SK-N-SH treated with all-trans-retinoic acid at 6 μM for 48 hours (cell line): Measurements from ENCODE around the gene PBX1.

Source experiments
- ATAC-seq: fragments of 200-7000 bp; cut with Tn5 transposase; 3 replicates; pipeline ENCODE4 v1.9.1; 2020; ENCODE audit warnings: mild to moderate bottlenecking, moderate library complexity
- ARNTL ChIP-seq: fragments of 450-650 bp; formaldehyde crosslinking; IDR thresholded peaks from 2 replicates; pipeline ENCODE4 v1.5.0; 2020; ENCODE audit warnings: low read depth, mild to moderate bottlenecking, moderate library complexity, borderline replicate concordance
- BACH2 ChIP-seq: fragments of 250-450 bp; sonication (Bioruptor Pico); IDR thresholded peaks from 2 replicates; pipeline ENCODE4 v1.9.0; 2021; ENCODE audit warnings: mild to moderate bottlenecking, borderline replicate concordance
- CSDC2 ChIP-seq: fragments of 250-450 bp; sonication (Bioruptor Pico); IDR thresholded peaks from 2 replicates; pipeline ENCODE4 v1.5.0; 2020; ENCODE audit warnings: mild to moderate bottlenecking, moderate library complexity
- ESRRG ChIP-seq: fragments of 250-450 bp; sonication (Bioruptor Pico); IDR thresholded peaks from 2 replicates; pipeline ENCODE4 v1.6.1; 2021; ENCODE audit warnings: mild to moderate bottlenecking
- ISL1 ChIP-seq: fragments of 250-450 bp; sonication (Bioruptor Pico); IDR thresholded peaks from 2 replicates; pipeline ENCODE4 v2.1.2; 2022; ENCODE audit warnings: mild to moderate bottlenecking, moderate library complexity
- OSR1 ChIP-seq: fragments of 250-450 bp; sonication (Bioruptor Pico); IDR thresholded peaks from 2 replicates; pipeline ENCODE4 v1.8.0; 2022; ENCODE audit warnings: moderate library complexity, mild to moderate bottlenecking, inconsistent platforms
- PPARA ChIP-seq: fragments of 250-450 bp; sonication (Bioruptor Pico); IDR thresholded peaks from 2 replicates; pipeline ENCODE4 v1.5.0; 2020; ENCODE audit warnings: mild to moderate bottlenecking, borderline replicate concordance
- RARB ChIP-seq: fragments of 250-450 bp; sonication (Bioruptor Pico); IDR thresholded peaks from 2 replicates; pipeline ENCODE4 v1.8.0; 2021; ENCODE audit warnings: mild to moderate bottlenecking, moderate library complexity
- SNAI2 ChIP-seq: fragments of 250-450 bp; sonication (Bioruptor Pico); IDR thresholded peaks from 2 replicates; pipeline ENCODE4 v1.5.0; 2020; ENCODE audit warnings: mild to moderate bottlenecking, moderate library complexity
- TCF4 ChIP-seq: fragments of 250-450 bp; sonication (Bioruptor Pico); IDR thresholded peaks from 2 replicates; pipeline ENCODE4 v1.8.0; 2021; ENCODE audit warnings: mild to moderate bottlenecking, moderate library complexity, borderline replicate concordance
- TOX ChIP-seq: fragments of 250-450 bp; sonication (Bioruptor Pico); IDR thresholded peaks from 2 replicates; pipeline ENCODE4 v1.8.0; 2021; ENCODE audit warnings: mild to moderate bottlenecking, moderate library complexity, borderline replicate concordance
- ZC3H10 ChIP-seq: fragments of 250-450 bp; sonication (Bioruptor Pico); IDR thresholded peaks from 2 replicates; pipeline ENCODE4 v1.5.1; 2021; ENCODE audit warnings: mild to moderate bottlenecking, moderate library complexity
- ZFP3 ChIP-seq: fragments of 250-450 bp; sonication (Bioruptor Pico); IDR thresholded peaks from 2 replicates; pipeline ENCODE4 v1.5.0; 2020; ENCODE audit warnings: mild to moderate bottlenecking, moderate library complexity
- ZFP30 ChIP-seq: fragments of 450-650 bp; formaldehyde crosslinking; IDR thresholded peaks from 2 replicates; pipeline ENCODE4 v1.5.0; 2022; ENCODE audit warnings: mild to moderate bottlenecking, moderate library complexity
- ZNF70 ChIP-seq: fragments of 450-650 bp; formaldehyde crosslinking; IDR thresholded peaks from 2 replicates; pipeline ENCODE4 v1.5.0; 2020; ENCODE audit warnings: mild to moderate bottlenecking, moderate library complexity
- ZNF8 ChIP-seq: fragments of 450-650 bp; formaldehyde crosslinking; IDR thresholded peaks from 2 replicates; pipeline ENCODE4 v1.5.0; 2020; ENCODE audit warnings: mild to moderate bottlenecking, moderate library complexity
- TF ChIP-seq, protein P1 (sequence below): fragments of 250-450 bp; sonication (Bioruptor Pico); IDR thresholded peaks from 2 replicates; pipeline ENCODE4 v1.8.0; 2021; ENCODE audit warnings: low read depth, mild to moderate bottlenecking, moderate library complexity, borderline replicate concordance
- TF ChIP-seq, protein P2 (sequence below): fragments of 250-450 bp; sonication (Bioruptor Pico); IDR thresholded peaks from 2 replicates; pipeline ENCODE4 v1.5.1; 2021; ENCODE audit warnings: mild to moderate bottlenecking, moderate library complexity
- TF ChIP-seq, protein P3 (sequence below): fragments of 250-450 bp; sonication (Bioruptor Pico); IDR thresholded peaks from 2 replicates; pipeline ENCODE4 v1.8.0; 2020; ENCODE audit warnings: mild to moderate bottlenecking, moderate library complexity, borderline replicate concordance
- TF ChIP-seq, protein P4 (sequence below): fragments of 250-450 bp; sonication (Bioruptor Pico); IDR thresholded peaks from 2 replicates; pipeline ENCODE4 v1.5.1; 2020; ENCODE audit warnings: low read depth, mild to moderate bottlenecking, moderate library complexity
- TF ChIP-seq, protein P5 (sequence below): fragments of 250-450 bp; sonication (Bioruptor Pico); IDR thresholded peaks from 2 replicates; pipeline ENCODE4 v1.5.0; 2020; ENCODE audit warnings: mild to moderate bottlenecking, moderate library complexity

Gene PBX1

DNA sequence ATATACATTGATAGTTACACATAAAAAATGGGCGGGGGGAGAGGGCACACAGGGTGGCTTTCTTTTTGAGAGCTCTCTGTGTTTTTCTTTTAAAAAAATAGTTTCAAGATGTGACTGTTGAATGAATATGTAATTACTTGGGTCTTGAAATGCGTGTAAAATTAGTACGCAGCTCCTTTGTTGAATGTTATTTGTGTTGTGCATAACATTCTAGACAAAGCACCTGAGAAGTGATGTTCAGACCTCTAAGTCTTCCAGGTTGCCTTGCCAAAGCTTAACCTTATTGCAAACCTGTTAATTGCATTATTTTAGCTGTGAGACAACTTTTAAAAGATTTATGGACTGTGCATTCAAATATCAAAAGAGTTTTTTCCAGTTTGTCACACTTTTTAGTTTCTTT is 5.4 kb downstream of the PBX1 start:
- ATAC-seq: no peak
- no peak for TF ChIP-seq ZC3H10 (CRISPR knock-in tag)
- TF ChIP-seq ZNF8: no peak
- no peak for TF ChIP-seq ESRRG (CRISPR knock-in tag)
- TF ChIP-seq BACH2 (CRISPR knock-in tag): no peak
- TF ChIP-seq, protein P1, sequence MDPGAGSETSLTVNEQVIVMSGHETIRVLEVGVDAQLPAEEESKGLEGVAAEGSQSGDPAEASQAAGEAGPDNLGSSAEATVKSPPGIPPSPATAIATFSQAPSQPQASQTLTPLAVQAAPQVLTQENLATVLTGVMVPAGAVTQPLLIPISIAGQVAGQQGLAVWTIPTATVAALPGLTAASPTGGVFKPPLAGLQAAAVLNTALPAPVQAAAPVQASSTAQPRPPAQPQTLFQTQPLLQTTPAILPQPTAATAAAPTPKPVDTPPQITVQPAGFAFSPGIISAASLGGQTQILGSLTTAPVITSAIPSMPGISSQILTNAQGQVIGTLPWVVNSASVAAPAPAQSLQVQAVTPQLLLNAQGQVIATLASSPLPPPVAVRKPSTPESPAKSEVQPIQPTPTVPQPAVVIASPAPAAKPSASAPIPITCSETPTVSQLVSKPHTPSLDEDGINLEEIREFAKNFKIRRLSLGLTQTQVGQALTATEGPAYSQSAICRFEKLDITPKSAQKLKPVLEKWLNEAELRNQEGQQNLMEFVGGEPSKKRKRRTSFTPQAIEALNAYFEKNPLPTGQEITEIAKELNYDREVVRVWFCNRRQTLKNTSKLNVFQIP (CRISPR knock-in tag): no peak
- TF ChIP-seq, protein P2, sequence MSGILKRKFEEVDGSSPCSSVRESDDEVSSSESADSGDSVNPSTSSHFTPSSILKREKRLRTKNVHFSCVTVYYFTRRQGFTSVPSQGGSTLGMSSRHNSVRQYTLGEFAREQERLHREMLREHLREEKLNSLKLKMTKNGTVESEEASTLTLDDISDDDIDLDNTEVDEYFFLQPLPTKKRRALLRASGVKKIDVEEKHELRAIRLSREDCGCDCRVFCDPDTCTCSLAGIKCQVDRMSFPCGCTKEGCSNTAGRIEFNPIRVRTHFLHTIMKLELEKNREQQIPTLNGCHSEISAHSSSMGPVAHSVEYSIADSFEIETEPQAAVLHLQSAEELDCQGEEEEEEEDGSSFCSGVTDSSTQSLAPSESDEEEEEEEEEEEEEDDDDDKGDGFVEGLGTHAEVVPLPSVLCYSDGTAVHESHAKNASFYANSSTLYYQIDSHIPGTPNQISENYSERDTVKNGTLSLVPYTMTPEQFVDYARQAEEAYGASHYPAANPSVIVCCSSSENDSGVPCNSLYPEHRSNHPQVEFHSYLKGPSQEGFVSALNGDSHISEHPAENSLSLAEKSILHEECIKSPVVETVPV: no peak
- no peak for TF ChIP-seq PPARA (CRISPR knock-in tag)
- no peak for TF ChIP-seq ZFP30 (CRISPR knock-in tag)
- TF ChIP-seq, protein P3, sequence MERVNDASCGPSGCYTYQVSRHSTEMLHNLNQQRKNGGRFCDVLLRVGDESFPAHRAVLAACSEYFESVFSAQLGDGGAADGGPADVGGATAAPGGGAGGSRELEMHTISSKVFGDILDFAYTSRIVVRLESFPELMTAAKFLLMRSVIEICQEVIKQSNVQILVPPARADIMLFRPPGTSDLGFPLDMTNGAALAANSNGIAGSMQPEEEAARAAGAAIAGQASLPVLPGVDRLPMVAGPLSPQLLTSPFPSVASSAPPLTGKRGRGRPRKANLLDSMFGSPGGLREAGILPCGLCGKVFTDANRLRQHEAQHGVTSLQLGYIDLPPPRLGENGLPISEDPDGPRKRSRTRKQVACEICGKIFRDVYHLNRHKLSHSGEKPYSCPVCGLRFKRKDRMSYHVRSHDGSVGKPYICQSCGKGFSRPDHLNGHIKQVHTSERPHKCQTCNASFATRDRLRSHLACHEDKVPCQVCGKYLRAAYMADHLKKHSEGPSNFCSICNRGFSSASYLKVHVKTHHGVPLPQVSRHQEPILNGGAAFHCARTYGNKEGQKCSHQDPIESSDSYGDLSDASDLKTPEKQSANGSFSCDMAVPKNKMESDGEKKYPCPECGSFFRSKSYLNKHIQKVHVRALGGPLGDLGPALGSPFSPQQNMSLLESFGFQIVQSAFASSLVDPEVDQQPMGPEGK: no peak

GRCh38 chr1:164565357-164565756 is 6.4 kb downstream of the PBX1 start:
- no peak for ATAC-seq
- TF ChIP-seq ZNF70 (CRISPR knock-in tag) (no peak), ZFP30 (CRISPR knock-in tag) (no peak), OSR1 (no peak), BACH2 (CRISPR knock-in tag) (no peak), ZC3H10 (CRISPR knock-in tag) (no peak), ARNTL (CRISPR knock-in tag) (no peak), PPARA (CRISPR knock-in tag) (no peak), ESRRG (CRISPR knock-in tag) (no peak), CSDC2 (CRISPR knock-in tag) (no peak), ISL1 (CRISPR knock-in tag) (no peak), SNAI2 (CRISPR knock-in tag) (no peak)
- TF ChIP-seq, protein P2: no peak
- TF ChIP-seq, protein P3: no peak
- TF ChIP-seq, protein P4, sequence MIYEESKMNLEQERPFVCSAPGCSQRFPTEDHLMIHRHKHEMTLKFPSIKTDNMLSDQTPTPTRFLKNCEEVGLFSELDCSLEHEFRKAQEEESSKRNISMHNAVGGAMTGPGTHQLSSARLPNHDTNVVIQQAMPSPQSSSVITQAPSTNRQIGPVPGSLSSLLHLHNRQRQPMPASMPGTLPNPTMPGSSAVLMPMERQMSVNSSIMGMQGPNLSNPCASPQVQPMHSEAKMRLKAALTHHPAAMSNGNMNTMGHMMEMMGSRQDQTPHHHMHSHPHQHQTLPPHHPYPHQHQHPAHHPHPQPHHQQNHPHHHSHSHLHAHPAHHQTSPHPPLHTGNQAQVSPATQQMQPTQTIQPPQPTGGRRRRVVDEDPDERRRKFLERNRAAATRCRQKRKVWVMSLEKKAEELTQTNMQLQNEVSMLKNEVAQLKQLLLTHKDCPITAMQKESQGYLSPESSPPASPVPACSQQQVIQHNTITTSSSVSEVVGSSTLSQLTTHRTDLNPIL (CRISPR knock-in tag): no peak

- ATAC-seq: no peak
- TF ChIP-seq PPARA (CRISPR knock-in tag) (no peak), RARB (no peak), TCF4 (CRISPR knock-in tag) (no peak), BACH2 (CRISPR knock-in tag) (no peak), TOX (CRISPR knock-in tag) (no peak), ZFP30 (CRISPR knock-in tag) (no peak), OSR1 (no peak), CSDC2 (CRISPR knock-in tag) (no peak), ZFP3 (no peak), ESRRG (CRISPR knock-in tag) (no peak), ZNF8 (no peak), ZNF70 (CRISPR knock-in tag) (no peak)
- TF ChIP-seq, protein P3: no peak
- TF ChIP-seq, protein P5, sequence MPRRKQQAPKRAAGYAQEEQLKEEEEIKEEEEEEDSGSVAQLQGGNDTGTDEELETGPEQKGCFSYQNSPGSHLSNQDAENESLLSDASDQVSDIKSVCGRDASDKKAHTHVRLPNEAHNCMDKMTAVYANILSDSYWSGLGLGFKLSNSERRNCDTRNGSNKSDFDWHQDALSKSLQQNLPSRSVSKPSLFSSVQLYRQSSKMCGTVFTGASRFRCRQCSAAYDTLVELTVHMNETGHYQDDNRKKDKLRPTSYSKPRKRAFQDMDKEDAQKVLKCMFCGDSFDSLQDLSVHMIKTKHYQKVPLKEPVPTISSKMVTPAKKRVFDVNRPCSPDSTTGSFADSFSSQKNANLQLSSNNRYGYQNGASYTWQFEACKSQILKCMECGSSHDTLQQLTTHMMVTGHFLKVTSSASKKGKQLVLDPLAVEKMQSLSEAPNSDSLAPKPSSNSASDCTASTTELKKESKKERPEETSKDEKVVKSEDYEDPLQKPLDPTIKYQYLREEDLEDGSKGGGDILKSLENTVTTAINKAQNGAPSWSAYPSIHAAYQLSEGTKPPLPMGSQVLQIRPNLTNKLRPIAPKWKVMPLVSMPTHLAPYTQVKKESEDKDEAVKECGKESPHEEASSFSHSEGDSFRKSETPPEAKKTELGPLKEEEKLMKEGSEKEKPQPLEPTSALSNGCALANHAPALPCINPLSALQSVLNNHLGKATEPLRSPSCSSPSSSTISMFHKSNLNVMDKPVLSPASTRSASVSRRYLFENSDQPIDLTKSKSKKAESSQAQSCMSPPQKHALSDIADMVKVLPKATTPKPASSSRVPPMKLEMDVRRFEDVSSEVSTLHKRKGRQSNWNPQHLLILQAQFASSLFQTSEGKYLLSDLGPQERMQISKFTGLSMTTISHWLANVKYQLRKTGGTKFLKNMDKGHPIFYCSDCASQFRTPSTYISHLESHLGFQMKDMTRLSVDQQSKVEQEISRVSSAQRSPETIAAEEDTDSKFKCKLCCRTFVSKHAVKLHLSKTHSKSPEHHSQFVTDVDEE (CRISPR knock-in tag): no peak
- TF ChIP-seq, protein P4 (CRISPR knock-in tag): no peak
Observed at GRCh38 chr1:164567774-164568173, 8.8 kb downstream of the PBX1 start.
